Epithelial cell of esophagus (primary cell): ENCODE data around the gene MAPK8.

ENCODE experiments used
- DNase-seq: peaks from one replicate; pipeline ENCODE4 v3.0.0; 2010; ENCODE audit warnings: low read depth
- H3K4me3 ChIP-seq: 2 replicates; pipeline ENCODE4 v1.5.1; 2011; ENCODE audit warnings: mild to moderate bottlenecking, low read length, control low read depth
- CTCF ChIP-seq: IDR thresholded peaks from 2 replicates; pipeline ENCODE4 v1.5.1; 2011; ENCODE audit warnings: low read depth, mild to moderate bottlenecking, low read length, control low read depth, inconsistent platforms; ENCODE audit not compliant: insufficient read depth; ENCODE audit errors: missing control alignments

The MAPK8 gene

DNA sequence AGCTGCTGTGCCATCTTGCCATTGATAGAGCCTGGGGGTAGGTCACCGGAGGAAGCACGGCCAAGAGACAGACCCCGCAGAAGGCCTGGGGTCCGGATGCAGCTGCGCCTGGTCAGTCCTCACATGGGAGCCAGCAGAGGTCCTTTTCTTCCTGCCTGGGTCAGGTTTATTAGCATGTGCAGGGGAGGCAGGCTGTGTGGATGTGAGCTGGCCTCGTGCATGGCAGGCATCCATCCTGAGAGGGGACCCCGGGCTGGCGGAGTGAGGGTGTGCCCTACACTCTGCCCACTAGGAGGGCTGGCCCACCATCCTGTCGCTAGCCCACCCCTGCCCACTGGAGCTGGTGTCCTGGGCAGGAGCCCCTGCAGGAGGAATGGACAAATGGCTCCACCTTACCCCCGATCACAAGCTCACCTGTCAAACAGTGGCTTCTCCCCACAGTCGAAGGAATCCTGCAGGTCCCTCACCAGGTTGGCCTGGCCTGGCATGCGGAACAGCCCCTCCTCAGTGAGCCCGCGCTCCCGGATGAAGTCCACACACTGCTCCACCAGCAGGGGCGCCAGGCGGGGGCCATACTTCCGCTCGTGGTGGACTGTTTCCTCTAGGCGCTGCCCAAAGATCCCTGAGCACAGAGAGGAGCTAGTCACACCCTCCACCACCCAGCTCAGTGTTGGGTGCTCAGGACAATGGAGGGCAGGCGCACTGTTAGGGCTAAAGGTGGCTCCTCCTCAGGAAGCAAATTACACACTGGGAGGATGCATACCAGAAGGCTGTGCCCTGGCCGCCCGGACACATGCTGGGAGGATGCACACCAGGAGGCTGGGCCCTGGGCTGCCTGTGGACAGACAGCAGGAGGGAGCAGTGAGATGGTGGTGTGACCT lies 153.0 kb downstream of the MAPK8 start:
- DNase-seq, result no peak
- H3K4me3 ChIP-seq, result no peak overlapping the region
- TF ChIP-seq CTCF, result no peak

DNA sequence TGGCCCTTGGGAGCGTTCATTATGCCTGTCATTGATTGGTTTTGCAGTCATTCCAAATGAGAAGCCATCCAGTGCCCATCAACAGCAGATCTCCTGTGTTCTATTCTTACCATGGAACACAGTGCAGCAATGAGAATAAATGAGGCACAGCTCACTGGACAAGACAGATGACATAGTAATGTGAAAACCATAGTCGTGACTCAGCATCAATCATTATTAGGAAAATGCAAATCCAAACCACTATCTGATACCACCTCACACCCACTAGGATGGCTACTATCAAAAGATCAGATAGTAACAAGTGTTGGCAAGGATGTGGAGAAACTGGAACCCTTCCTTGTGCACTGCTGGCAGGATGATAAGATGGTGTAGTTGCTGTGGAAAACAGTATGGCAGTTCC lies 153.7 kb downstream of the MAPK8 start:
- no peak overlapping the region for H3K4me3 ChIP-seq
- TF ChIP-seq CTCF, result no peak

GRCh38 chr10:48461623-48462481 lies 155.4 kb downstream of the MAPK8 start:
- no peak overlapping the region for H3K4me3 ChIP-seq
- DNase-seq, result no peak
- no peak for TF ChIP-seq CTCF

More for the DNA sequence above, 153.7 kb downstream of the MAPK8 start:
- peak; percentile 20 for DNase-seq

DNA sequence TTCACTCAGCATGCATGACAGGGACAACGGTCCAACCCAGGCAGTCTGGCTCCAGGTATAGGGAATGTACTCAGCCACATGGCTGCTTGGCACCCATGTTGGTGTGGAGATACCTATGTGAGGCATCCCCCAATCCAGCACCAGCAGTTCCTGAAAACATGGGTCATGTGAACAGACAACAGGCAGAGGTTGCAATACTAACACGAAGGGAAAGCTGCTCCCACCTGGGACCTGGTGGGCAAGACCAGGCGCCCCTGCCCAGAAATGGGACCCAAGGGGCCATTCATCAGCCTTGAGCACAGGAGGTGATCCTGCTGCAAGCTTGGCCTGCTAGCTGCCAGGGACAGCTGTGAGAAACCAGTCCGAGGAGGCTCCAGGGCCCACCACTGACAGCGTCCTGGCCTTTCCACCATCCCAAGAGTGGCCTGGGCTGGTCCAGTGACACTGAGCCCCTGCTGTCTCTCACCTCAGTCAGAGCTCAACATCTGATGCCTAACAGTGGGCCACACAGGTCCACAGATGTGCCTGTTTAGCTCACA lies 156.1 kb downstream of the MAPK8 start:
- no peak for DNase-seq
- no peak for TF ChIP-seq CTCF
- no peak overlapping the region for H3K4me3 ChIP-seq

DNA sequence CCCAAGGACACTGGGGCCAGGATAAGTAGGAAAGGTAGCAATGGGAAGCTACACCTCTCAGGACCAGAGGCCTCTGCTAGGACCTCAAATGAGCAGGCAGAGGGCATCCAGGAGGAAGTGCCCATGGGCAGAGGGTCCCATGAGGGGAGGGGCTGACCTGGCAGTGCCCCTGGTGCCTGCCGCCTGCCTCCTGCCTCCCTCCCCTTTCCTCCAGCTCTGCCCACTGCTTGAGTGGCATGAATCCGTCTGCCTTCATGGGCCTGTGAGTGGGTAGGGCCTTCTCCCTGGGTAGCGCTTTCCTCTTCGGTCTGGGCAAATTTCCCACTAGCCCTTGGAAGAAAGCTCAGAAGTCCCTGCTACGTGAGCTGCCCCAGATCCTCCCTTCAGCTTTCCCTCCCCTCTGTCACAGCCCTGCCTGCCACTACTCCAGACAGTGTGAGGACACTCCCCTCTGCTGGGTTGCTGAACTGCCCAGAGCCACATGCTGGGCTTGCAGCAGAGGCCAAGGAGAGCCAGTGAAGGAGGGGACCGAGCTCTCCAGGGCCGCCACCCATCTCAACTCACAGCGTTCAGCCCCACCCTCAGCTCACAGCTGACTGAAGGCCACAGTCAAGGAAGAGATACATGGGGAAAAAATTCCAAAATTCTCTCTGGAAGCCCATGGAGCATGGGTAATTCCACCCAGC lies 157.0 kb downstream of the MAPK8 start:
- DNase-seq, result no peak
- no peak for TF ChIP-seq CTCF
- H3K4me3 ChIP-seq, result no peak overlapping the region

GRCh38 chr10:48464121-48464870 lies 157.8 kb downstream of the MAPK8 start:
- no peak for DNase-seq
- TF ChIP-seq CTCF, result no peak
- H3K4me3 ChIP-seq, result no peak overlapping the region
